Neural cell (in vitro differentiated cells): ENCODE data around the gene NAPG.
"Not testable (repeated sequence)": the region's sequence is repeated elsewhere in the genome, so short reads cannot be mapped to it uniquely, and the experiment has no call there.

Experiments used
- CTCF ChIP-seq: fragments of 450-650 bp; IDR thresholded peaks from 2 replicates; pipeline ENCODE4 v1.5.1; 2014; ENCODE audit warnings: antibody characterized with exemption, mild to moderate bottlenecking, moderate library complexity; ENCODE audit not compliant: poor library complexity, severe bottlenecking
- POLR2AphosphoS5 ChIP-seq: IDR thresholded peaks from 2 replicates; pipeline ENCODE4 v1.6.1; 2012

GRCh38 chr18:10578573-10578899 lies 52.7 kb downstream of the NAPG start:
- TF ChIP-seq CTCF, POLR2AphosphoS5: not testable (repeated sequence)
